Subcutaneous adipose tissue (tissue), 4 donors: Measurements from ENCODE around the gene FYN. TPM values are rescaled to one million over a fixed set of nuclear protein-coding genes. Genes with fewer than 3 reads are reported as not detected.

Experiments used
- CTCF ChIP-seq: fragments of 450-650 bp; IDR thresholded peaks from one replicate; pipeline ENCODE4 v1.5.1; 2016; ENCODE audit warnings: low read depth, mild to moderate bottlenecking, control low read depth, antibody characterized with exemption, moderate library complexity
- total RNA-seq, 4 donors: library from RNA; depleted of rRNA; stranded (reverse); fragments of >200 nt; gene quantifications; one replicate each; pipeline ENCODE4 v1.1.0, GENCODE V29; 2016

The FYN gene
- total RNA-seq, 4 donors from 2014 or later, result 185 to 279 (median 252) TPM

GRCh38 chr6:111796310-111796918, 76.8 kb downstream of the FYN start:
- TF ChIP-seq CTCF, result no peak

- TF ChIP-seq CTCF, result no peak
These were observed 77.7 kb downstream of the FYN start for GRCh38 chr6:111795558-111795957.

- TF ChIP-seq CTCF, result no peak
These were observed 78.4 kb downstream of the FYN start for GRCh38 chr6:111794727-111795452.

- TF ChIP-seq CTCF, result no peak
These were observed 79.0 kb downstream of the FYN start for GRCh38 chr6:111794300-111794699.

GRCh38 chr6:111793711-111794111, 79.5 kb downstream of the FYN start:
- TF ChIP-seq CTCF, result no peak

GRCh38 chr6:111792914-111793700, 80.1 kb downstream of the FYN start:
- TF ChIP-seq CTCF, result no peak

- TF ChIP-seq CTCF, result no peak
These were observed 81.0 kb downstream of the FYN start for GRCh38 chr6:111792241-111792640.
